ENCODE data around the gene EPHA1. TPM values are rescaled to one million over a fixed set of nuclear protein-coding genes. Genes with fewer than 3 reads are reported as not detected.
"Not testable (repeated sequence)": the region's sequence is repeated elsewhere in the genome, so short reads cannot be mapped to it uniquely, and the experiment has no call there.

The EPHA1 gene
- polyA plus RNA-seq, 1 donor, result 42.5 TPM

DNA sequence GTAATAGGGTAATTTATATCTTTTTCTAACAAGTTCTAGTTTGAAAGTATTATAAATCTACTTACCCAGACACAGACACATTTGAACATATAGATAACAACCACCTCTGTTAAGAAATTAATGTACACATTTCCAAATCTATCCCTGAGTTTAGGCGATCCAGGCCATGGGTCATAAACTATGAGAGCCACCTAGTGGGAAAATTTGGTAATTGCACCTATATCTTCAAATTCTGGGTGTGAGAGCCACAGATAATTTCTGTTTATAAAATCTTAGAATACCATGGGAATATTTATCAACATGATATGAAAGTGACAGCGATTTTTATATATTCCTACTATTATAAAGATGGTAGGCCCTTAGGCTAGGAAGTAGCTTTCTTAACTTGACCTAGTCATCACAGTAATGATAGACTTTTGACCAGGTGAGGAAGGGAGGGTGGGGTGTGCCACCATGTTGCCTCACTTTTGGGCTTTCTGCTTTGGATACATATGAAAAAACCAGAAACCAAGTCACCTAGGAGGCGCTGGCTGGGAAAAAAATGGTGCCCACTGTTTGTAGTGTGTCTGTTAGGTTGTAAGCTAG, 8.0 kb upstream of the EPHA1 start:
- Histone ChIP-seq H3K4me1 (ENCODE audit: control insufficient read depth, insufficient read depth, low read length) (no peaks in the 10 kb centered on the region), H3K36me3 (ENCODE audit: control insufficient read depth, insufficient read depth, low read length) (no peaks in the 10 kb centered on the region), H3K9me3 (ENCODE audit: control insufficient read depth, low read depth, low read length) (no peaks in the 10 kb centered on the region), H3K27ac (ENCODE audit: low read length) (no peak overlapping the region), H3K4me3 (ENCODE audit: low read length) (no peak overlapping the region), H3K27me3 (ENCODE audit: control insufficient read depth, insufficient read depth, low read length) (no peaks in the 10 kb centered on the region)
- no CpG with 5 or more reads among the region's 3 CpGs for WGBS (ENCODE audit: insufficient coverage, low lambda C conversion rate)
- peak in 1 of 2 donors; percentile 30 for DNase-seq

DNA sequence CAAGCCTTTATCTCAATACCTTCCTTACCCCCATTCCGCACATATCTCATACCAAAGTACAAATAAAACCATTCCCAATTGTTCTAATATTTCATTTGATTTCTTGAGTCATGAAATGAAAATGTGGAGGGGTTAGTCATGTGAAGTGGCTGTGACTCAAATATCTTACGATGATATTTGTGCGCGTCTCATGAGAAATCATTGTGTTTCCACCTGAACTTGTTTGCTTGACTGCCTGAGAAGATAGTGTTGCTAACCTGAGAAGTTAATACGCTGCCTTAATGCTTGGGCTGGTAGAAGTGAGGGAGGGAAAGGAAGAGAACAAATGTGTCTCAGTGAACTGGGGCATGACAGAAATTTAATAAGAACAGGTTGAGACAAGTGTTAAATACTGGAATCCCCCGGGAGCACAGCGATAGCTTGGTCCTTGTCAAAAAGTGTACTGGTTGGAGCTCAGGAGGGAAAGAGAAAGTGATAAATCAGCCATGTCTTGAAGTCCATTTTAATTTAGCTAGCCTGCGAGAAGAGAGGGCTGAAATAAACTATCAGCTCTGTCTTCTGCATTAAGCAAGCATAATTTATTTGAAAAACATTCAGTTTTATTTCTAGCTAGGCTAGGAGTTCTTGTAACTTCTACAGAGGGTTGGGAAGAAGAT, 7.2 kb upstream of the EPHA1 start:
- Histone ChIP-seq H3K4me3 (ENCODE audit: low read length) (no peak overlapping the region), H3K27ac (ENCODE audit: low read length) (no peak overlapping the region), H3K9me3 (ENCODE audit: control insufficient read depth, low read depth, low read length) (no peaks in the 10 kb centered on the region), H3K4me1 (ENCODE audit: control insufficient read depth, insufficient read depth, low read length) (no peaks in the 10 kb centered on the region), H3K27me3 (ENCODE audit: control insufficient read depth, insufficient read depth, low read length) (no peaks in the 10 kb centered on the region), H3K36me3 (ENCODE audit: control insufficient read depth, insufficient read depth, low read length) (no peaks in the 10 kb centered on the region)
- WGBS (ENCODE audit: insufficient coverage, low lambda C conversion rate), result 83% methylated on average over 2 of the region's 8 CpGs
- DNase-seq, result no peak

DNA sequence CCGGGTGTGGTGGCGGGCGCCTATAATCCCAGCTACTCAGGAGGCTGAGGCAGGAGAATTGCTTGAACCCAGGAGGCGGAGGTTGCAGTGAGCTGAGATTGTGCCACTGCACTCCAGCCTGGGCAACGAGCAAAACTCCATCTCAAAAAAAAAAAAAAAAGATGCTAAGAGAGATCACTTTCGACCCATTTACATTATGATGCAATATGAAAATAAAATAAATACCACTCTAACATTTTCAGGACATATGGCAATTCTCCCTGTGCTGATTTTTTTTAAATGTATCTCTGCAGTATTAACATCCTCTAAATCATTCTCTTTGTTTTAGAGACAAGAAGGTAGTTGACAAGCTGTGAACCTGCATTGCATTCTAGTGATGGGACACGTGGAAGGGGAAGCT, 6.6 kb upstream of the EPHA1 start:
- WGBS (ENCODE audit: insufficient coverage, low lambda C conversion rate), result no CpG with 5 or more reads among the region's 7 CpGs
- not testable (repeated sequence) for H3K27ac ChIP-seq (ENCODE audit: low read length); DNase-seq; H3K4me3 ChIP-seq (ENCODE audit: low read length); H3K4me1 ChIP-seq (ENCODE audit: control insufficient read depth, insufficient read depth, low read length); H3K36me3 ChIP-seq (ENCODE audit: control insufficient read depth, insufficient read depth, low read length); H3K27me3 ChIP-seq (ENCODE audit: control insufficient read depth, insufficient read depth, low read length); H3K9me3 ChIP-seq (ENCODE audit: control insufficient read depth, low read depth, low read length)

DNA sequence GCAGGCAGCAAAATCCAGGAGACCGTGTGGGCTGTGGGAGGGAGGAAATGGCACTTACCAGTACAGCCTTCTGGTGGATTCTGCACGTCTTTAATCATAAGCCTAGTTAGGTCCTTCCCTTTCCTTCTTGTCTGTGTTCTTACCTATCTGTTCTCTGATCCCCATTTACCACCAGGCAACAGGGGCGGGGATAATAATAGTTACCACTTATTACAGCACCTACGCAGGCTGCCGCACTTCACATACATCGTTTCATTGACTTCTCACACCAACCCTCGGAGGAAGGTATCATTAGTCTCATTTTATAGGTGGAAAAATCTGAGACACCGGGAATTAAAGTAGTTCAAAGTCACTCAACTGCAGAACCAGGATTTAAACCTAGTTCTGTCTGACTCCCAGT, 4.5 kb upstream of the EPHA1 start:
- H3K4me1 ChIP-seq (ENCODE audit: control insufficient read depth, insufficient read depth, low read length), result peaks cover 9% of the 10 kb centered on the region
- H3K27ac ChIP-seq (ENCODE audit: low read length), result no peak overlapping the region
- no peaks in the 10 kb centered on the region for H3K36me3 ChIP-seq (ENCODE audit: control insufficient read depth, insufficient read depth, low read length)
- H3K4me3 ChIP-seq (ENCODE audit: low read length), result no peak overlapping the region
- WGBS (ENCODE audit: insufficient coverage, low lambda C conversion rate), result no CpG with 5 or more reads among the region's 8 CpGs
- no peaks in the 10 kb centered on the region for H3K27me3 ChIP-seq (ENCODE audit: control insufficient read depth, insufficient read depth, low read length)
- DNase-seq, result no peak
- H3K9me3 ChIP-seq (ENCODE audit: control insufficient read depth, low read depth, low read length), result no peaks in the 10 kb centered on the region

DNA sequence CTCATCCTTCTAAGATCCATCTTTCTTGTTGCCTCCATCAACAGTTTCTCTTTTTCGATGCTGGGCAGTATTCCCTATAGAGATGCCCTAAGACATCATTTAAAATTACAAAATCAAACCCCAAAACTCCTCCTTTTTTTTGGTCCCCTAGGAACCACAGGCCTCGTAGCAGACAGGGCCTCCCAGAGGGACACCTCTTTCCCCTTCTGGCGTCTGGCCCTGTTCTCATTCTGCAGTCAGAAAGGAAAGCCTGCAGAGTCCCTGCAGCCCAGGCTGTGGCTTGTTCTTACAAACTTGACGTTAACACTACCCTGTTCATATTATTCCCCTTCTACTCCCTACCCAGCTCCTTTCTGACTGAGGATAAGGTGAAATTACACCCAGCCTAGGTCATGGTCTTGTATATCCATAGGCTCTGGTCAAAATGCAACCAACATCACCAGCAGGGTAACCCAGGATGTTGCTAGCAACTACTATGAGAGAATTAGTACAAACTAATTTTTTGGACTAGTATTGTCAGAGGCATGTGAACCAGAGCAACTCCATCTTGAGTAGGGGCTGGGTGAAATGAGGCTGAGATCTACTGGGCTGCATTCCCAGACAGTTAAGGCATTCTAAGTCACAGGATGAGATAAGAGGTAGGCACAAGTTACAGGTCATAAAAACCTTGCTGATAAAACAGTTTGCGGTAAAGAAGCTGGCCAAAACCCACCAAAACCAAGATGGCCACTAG, 3.5 kb upstream of the EPHA1 start:
- 100% methylated on average over 1 of the region's 5 CpGs for WGBS (ENCODE audit: insufficient coverage, low lambda C conversion rate)
- Histone ChIP-seq H3K4me1 (ENCODE audit: control insufficient read depth, insufficient read depth, low read length) (peaks cover 17% of the 10 kb centered on the region), H3K27me3 (ENCODE audit: control insufficient read depth, insufficient read depth, low read length) (no peaks in the 10 kb centered on the region), H3K27ac (ENCODE audit: low read length) (no peak overlapping the region), H3K36me3 (ENCODE audit: control insufficient read depth, insufficient read depth, low read length) (no peaks in the 10 kb centered on the region), H3K4me3 (ENCODE audit: low read length) (no peak overlapping the region), H3K9me3 (ENCODE audit: control insufficient read depth, low read depth, low read length) (no peaks in the 10 kb centered on the region)
- DNase-seq, result no peak

DNA sequence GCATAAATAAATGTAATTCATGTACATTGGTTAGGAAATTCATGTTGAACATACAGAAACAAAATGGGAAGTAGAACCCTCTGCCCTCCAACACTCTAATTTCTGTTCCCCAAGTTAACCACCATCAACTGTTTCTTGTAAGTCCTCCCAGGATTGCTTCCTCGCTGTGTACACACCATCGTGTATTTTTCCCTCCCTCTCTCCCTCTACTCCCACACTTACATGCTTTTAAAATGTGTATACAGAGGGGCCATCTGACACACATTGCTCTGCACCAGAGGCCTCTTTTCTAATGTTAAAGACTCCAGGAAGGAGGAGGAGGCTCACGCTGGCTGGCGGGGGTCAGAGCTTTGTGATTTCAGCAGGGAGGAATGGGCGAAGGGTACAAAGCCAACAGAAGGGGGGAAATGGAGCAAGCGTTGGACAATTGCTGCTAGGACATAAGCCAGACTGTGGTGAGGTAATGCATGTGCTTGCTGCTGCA, 1.9 kb upstream of the EPHA1 start:
- H3K36me3 ChIP-seq (ENCODE audit: control insufficient read depth, insufficient read depth, low read length), result no peaks in the 10 kb centered on the region
- H3K27ac ChIP-seq (ENCODE audit: low read length), result no peak overlapping the region
- H3K4me3 ChIP-seq (ENCODE audit: low read length), result no peak overlapping the region
- DNase-seq, result peak in 1 of 2 donors; percentile 30
- no peaks in the 10 kb centered on the region for H3K27me3 ChIP-seq (ENCODE audit: control insufficient read depth, insufficient read depth, low read length)
- no CpG with 5 or more reads among the region's 6 CpGs for WGBS (ENCODE audit: insufficient coverage, low lambda C conversion rate)
- peaks cover 33% of the 10 kb centered on the region for H3K4me1 ChIP-seq (ENCODE audit: control insufficient read depth, insufficient read depth, low read length)
- no peaks in the 10 kb centered on the region for H3K9me3 ChIP-seq (ENCODE audit: control insufficient read depth, low read depth, low read length)

DNA sequence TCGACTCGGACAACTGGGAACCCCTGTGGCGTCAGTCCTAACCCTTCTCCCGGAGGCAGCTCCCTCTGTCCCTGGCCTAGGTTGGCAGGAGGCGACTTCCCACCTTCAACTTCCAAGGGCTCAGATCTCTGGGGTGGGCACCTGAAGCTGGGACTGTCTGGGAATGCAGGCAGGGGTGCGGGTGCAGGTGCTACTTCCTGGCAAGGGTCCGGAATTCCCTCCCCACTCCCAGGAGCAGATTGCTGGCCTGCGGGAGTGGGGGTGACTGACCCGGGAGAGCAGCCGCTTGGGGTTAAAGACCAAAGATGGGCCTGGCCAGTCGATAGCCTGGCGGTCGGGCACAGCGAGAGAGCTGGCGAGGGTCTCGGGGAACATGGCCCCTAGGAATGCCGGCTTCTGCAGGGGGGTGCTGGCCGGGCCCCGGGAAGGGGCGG, 387 bp downstream of the EPHA1 start:
- Histone ChIP-seq H3K27ac (ENCODE audit: low read length) (peak overlapping the region; percentile 37), H3K4me1 (ENCODE audit: control insufficient read depth, insufficient read depth, low read length) (peaks cover 39% of the 10 kb centered on the region)
- WGBS (ENCODE audit: insufficient coverage, low lambda C conversion rate), result no CpG with 5 or more reads among the region's 20 CpGs

DNA sequence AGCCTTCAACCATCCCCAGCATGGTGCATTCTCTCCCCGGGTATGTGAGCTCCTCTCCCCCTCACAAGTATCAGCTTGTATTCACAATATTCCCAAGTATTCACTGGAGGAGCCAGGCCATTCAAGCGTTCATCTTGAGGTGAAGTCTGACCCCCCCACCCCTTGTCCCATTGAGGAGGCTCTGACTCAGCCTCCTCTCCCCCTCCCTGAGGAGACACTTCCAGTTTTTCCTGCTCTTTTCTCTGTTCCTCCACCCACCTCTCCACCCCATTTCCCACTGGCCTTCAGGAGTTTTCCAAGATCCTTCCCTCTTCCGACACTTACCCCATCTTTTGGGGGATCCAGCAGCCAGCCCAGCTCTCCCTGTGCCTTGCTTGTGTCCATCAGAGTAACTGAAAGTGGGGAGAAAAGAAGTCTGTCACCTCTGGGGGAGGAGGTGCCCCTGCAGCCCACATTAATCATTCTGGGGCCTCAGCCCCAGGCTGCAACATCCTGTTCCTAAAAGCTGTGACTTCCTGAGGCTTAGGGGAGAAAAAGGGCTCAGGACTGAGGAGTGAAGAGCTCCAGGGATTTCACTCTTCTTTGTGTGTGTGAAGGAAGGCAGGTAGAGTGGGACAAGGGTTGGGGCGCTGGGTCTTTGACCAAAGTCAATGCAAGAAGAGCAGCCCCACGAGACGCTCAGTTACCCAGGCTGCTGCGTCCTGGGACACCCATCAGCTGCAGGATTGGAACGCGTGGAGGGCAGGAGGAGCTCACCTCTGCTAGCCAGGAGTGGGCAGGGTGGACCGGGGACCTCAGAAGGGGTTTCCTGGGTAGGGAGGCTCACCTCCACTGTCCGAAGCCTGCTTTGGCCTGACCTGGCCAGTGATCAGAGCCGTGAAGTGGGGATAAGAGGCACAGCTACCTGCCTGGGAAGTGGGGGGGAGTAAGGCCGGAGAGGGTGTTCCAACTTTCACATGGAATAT, 1.1 kb downstream of the EPHA1 start:
- H3K4me3 ChIP-seq (ENCODE audit: low read length), result peak overlapping the region; percentile 58
- no peaks in the 10 kb centered on the region for H3K27me3 ChIP-seq (ENCODE audit: control insufficient read depth, insufficient read depth, low read length)
- peak overlapping the region; percentile 37 for H3K27ac ChIP-seq (ENCODE audit: low read length)
- no peaks in the 10 kb centered on the region for H3K9me3 ChIP-seq (ENCODE audit: control insufficient read depth, low read depth, low read length)
- H3K4me1 ChIP-seq (ENCODE audit: control insufficient read depth, insufficient read depth, low read length), result peaks cover 39% of the 10 kb centered on the region
- peak in 1 of 2 donors; percentile 52 for DNase-seq
- WGBS (ENCODE audit: insufficient coverage, low lambda C conversion rate), result 60% methylated on average over 1 of the region's 13 CpGs
- H3K36me3 ChIP-seq (ENCODE audit: control insufficient read depth, insufficient read depth, low read length), result no peaks in the 10 kb centered on the region

More for the DNA sequence above, 387 bp downstream of the EPHA1 start:
- Histone ChIP-seq H3K4me3 (ENCODE audit: low read length) (peak overlapping the region; percentile 58), H3K9me3 (ENCODE audit: control insufficient read depth, low read depth, low read length) (no peaks in the 10 kb centered on the region), H3K36me3 (ENCODE audit: control insufficient read depth, insufficient read depth, low read length) (no peaks in the 10 kb centered on the region), H3K27me3 (ENCODE audit: control insufficient read depth, insufficient read depth, low read length) (no peaks in the 10 kb centered on the region)
- peak in 1 of 2 donors; percentile 53 for DNase-seq

DNA sequence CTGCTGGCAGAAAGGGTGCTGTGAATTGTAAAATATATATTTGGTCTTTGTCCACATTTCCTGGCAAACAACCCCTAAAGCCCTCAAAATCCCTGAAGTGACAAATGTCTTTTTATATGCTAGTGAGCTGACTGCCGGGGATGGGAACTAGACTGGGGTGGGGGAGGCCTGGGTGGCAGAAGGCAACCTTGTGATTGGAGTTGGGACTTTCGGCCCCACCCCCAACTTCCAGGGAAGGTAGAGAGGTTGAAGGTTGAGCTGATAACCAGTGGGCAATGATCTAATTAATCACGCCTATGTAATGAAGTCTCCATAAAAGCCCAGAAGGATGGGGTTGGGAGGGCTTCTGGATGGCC, 2.7 kb downstream of the EPHA1 start:
- peaks cover 39% of the 10 kb centered on the region for H3K4me1 ChIP-seq (ENCODE audit: control insufficient read depth, insufficient read depth, low read length)
- H3K9me3 ChIP-seq (ENCODE audit: control insufficient read depth, low read depth, low read length), result no peaks in the 10 kb centered on the region
- H3K27ac ChIP-seq (ENCODE audit: low read length), result no peak overlapping the region
- no peaks in the 10 kb centered on the region for H3K27me3 ChIP-seq (ENCODE audit: control insufficient read depth, insufficient read depth, low read length)
- DNase-seq, result peak in 1 of 2 donors; percentile 61
- peaks cover 4% of the 10 kb centered on the region for H3K36me3 ChIP-seq (ENCODE audit: control insufficient read depth, insufficient read depth, low read length)
- no CpG with 5 or more reads among the region's 3 CpGs for WGBS (ENCODE audit: insufficient coverage, low lambda C conversion rate)
- no peak overlapping the region for H3K4me3 ChIP-seq (ENCODE audit: low read length)
